Measurements from ENCODE around the gene TNS3. TPM values are rescaled to one million over a fixed set of nuclear protein-coding genes. Genes with fewer than 3 reads are reported as not detected.

The TNS3 gene
- total and polyA plus RNA-seq, 2 donors (not counting 3 experiments of a cell fraction or from before 2014, with no cell fraction given): 10.4 to 45.1 TPM

DNA sequence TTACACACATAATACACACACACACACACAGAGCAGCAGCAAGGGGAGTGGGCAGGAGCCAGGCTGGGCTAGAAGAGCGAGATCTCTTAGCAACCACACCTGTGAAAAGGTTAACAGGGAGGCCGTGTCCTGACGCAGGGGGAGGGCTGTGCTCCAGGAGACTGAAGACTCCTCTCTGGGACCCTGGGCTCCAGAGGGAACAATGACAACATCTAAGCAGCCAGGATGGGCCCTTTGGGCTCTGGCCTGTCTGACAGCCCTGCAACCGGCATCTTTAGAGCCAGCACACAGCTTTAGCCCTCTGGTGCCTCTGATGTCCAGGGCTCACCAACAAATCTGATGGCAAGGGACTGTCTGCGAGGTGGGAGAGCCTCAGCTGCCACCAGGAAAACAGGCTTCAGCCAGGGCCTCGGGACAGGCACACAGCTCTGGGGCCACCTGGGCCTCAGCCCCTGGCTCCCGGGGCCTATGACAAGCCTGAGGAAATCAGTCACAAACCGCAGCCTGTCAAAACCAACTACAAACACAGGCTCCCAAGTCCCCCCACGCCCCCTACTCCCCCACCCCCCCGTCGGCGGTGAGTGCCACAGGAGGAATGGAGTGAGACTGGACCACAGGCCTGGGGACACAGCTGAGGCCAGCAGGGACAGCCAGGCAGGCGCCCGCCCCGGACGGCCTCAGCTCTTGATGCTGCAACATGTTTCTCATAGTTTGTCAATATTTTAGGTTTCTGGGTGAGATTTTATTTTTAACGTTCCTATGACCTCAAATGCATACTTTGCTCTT lies 102.8 kb downstream of the TNS3 start:
- intact Hi-C loops (cut with micrococcal nuclease) (no loop called here), dilution Hi-C loops (cut with MboI; ENCODE audit: extremely low pct_ligation_motif_present, low sequenced_read_pairs) (no loop called here)
- POLR2A ChIA-PET: no interaction called here
- Histone ChIP-seq H4K20me1 (replicated peaks; ENCODE audit: control insufficient read depth, extremely low read depth, insufficient read depth, low read length) (no peaks in the 10 kb centered on the region), H3K36me3 (ENCODE audit: control insufficient read depth in 2 of 2, extremely low read depth in 1 of 2, insufficient read depth in 2 of 2, low read length in 2 of 2) (no peaks in the 10 kb centered on the region), H2AFZ (ENCODE audit: low read depth, low read length) (no peak overlapping the region), H3K4me1 (ENCODE audit: control insufficient read depth, extremely low read depth, insufficient read depth, low read length) (peaks cover 28% of the 10 kb centered on the region), H3K79me2 (ENCODE audit: control insufficient read depth, insufficient read depth, low read length) (no peaks in the 10 kb centered on the region), H3K4me2 (ENCODE audit: insufficient read depth, low read length) (no peak overlapping the region), H3K4me3 (replicated peaks in 1 of 3; ENCODE audit: insufficient read depth in 1 of 3, low read depth in 1 of 3, low read length in 3 of 3) (no peak overlapping the region), H3K27me3 (ENCODE audit: control insufficient read depth in 2 of 2, insufficient read depth in 2 of 2, low read length in 2 of 2) (no peaks in the 10 kb centered on the region), H3K9ac (replicated peaks; ENCODE audit: extremely low read depth, insufficient read depth, low read length) (no peak overlapping the region), H3K27ac (ENCODE audit: insufficient read depth, low read depth, low read length) (no peak overlapping the region), H3K9me3 (replicated peaks; ENCODE audit: control insufficient read depth, insufficient read depth, low read length) (no peaks in the 10 kb centered on the region), H3K9me1 (replicated peaks; ENCODE audit: control insufficient read depth, extremely low read depth, insufficient read depth, low read length) (no peaks in the 10 kb centered on the region)
- BruUV-seq (replicated peaks): no TSS peak
- no peak for FAIRE-seq
- TF ChIP-seq EZH2 (IDR thresholded peaks at IDR 0.05; ENCODE audit: borderline replicate concordance, low read depth, low read length, severe bottlenecking) (no peak), POLR2A (IDR thresholded peaks at IDR 0.05; ENCODE audit: low read depth, low read length) (no peak), JUN (IDR thresholded peaks at IDR 0.05; ENCODE audit: borderline replicate concordance, insufficient read depth, insufficient read length, low read depth) (no peak)
- TF ChIP-seq, protein P1, sequence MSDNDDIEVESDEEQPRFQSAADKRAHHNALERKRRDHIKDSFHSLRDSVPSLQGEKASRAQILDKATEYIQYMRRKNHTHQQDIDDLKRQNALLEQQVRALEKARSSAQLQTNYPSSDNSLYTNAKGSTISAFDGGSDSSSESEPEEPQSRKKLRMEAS (IDR thresholded peaks at IDR 0.05; ENCODE audit: insufficient read depth, insufficient read length): no peak
- TF ChIP-seq, protein P2, sequence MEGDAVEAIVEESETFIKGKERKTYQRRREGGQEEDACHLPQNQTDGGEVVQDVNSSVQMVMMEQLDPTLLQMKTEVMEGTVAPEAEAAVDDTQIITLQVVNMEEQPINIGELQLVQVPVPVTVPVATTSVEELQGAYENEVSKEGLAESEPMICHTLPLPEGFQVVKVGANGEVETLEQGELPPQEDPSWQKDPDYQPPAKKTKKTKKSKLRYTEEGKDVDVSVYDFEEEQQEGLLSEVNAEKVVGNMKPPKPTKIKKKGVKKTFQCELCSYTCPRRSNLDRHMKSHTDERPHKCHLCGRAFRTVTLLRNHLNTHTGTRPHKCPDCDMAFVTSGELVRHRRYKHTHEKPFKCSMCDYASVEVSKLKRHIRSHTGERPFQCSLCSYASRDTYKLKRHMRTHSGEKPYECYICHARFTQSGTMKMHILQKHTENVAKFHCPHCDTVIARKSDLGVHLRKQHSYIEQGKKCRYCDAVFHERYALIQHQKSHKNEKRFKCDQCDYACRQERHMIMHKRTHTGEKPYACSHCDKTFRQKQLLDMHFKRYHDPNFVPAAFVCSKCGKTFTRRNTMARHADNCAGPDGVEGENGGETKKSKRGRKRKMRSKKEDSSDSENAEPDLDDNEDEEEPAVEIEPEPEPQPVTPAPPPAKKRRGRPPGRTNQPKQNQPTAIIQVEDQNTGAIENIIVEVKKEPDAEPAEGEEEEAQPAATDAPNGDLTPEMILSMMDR (IDR thresholded peaks at IDR 0.05; ENCODE audit: extremely low read depth in 1 of 2, insufficient read depth in 1 of 2, low read depth in 1 of 2, low read length in 2 of 2): no peak
- CTCF ChIA-PET: no interaction called here
- DNase-seq (ENCODE audit: low read depth, low spot score): no peak

DNA sequence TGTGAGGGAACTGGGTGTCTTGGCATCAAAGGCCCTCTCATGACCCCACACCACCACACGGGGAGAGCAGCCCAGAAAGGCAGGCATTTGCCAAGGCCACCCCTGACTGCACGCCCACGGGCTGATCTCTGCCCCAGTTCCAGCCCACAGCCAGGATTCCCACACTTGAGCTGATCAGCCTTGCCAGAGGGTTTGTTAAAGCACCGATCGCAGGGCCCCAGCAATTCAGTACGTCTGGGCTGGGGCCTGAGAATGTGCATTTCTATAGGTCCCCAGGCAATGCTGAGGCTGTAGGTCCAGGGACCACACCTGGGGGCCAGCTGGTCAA lies 103.9 kb downstream of the TNS3 start:
- Histone ChIP-seq H3K4me2 (ENCODE audit: insufficient read depth, low read length) (no peak overlapping the region), H3K9ac (replicated peaks; ENCODE audit: extremely low read depth, insufficient read depth, low read length) (no peak overlapping the region), H3K79me2 (ENCODE audit: control insufficient read depth, insufficient read depth, low read length) (no peaks in the 10 kb centered on the region), H3K36me3 (ENCODE audit: control insufficient read depth in 2 of 2, extremely low read depth in 1 of 2, insufficient read depth in 2 of 2, low read length in 2 of 2) (no peaks in the 10 kb centered on the region), H3K9me1 (replicated peaks; ENCODE audit: control insufficient read depth, extremely low read depth, insufficient read depth, low read length) (no peaks in the 10 kb centered on the region), H3K9me3 (replicated peaks; ENCODE audit: control insufficient read depth, insufficient read depth, low read length) (no peaks in the 10 kb centered on the region), H4K20me1 (replicated peaks; ENCODE audit: control insufficient read depth, extremely low read depth, insufficient read depth, low read length) (no peaks in the 10 kb centered on the region), H3K27ac (ENCODE audit: insufficient read depth, low read depth, low read length) (no peak overlapping the region), H3K4me1 (ENCODE audit: control insufficient read depth, extremely low read depth, insufficient read depth, low read length) (peaks cover 28% of the 10 kb centered on the region), H3K27me3 (ENCODE audit: control insufficient read depth in 2 of 2, insufficient read depth in 2 of 2, low read length in 2 of 2) (no peaks in the 10 kb centered on the region), H3K4me3 (replicated peaks in 1 of 3; ENCODE audit: insufficient read depth in 1 of 3, low read depth in 1 of 3, low read length in 3 of 3) (no peak overlapping the region), H2AFZ (ENCODE audit: low read depth, low read length) (no peak overlapping the region)
- BruUV-seq (replicated peaks): no TSS peak
- dilution Hi-C loops (cut with MboI; ENCODE audit: extremely low pct_ligation_motif_present, low sequenced_read_pairs): no loop called here
- TF ChIP-seq POLR2AphosphoS5 (IDR thresholded peaks at IDR 0.05; ENCODE audit: insufficient read depth, low read depth, low read length) (no peak), JUN (IDR thresholded peaks at IDR 0.05; ENCODE audit: borderline replicate concordance, insufficient read depth, insufficient read length, low read depth) (no peak), GATA2 (IDR thresholded peaks at IDR 0.05; ENCODE audit: insufficient read depth, insufficient read length, low read depth, low read length) (no peak)
- TF ChIP-seq, protein P2 (IDR thresholded peaks at IDR 0.05; ENCODE audit: extremely low read depth in 1 of 2, insufficient read depth in 1 of 2, low read depth in 1 of 2, low read length in 2 of 2): no peak
- DNase-seq (ENCODE audit: low read depth, low spot score) (no peak), FAIRE-seq (no peak)
- ChIA-PET CTCF (no interaction called here), POLR2A (no interaction called here)
- intact Hi-C loops (cut with micrococcal nuclease): no loop called here

Data from endothelial cell of umbilical vein (primary cell).